T-helper 17 cell (primary cell): ENCODE results near the gene KCNN2. TPM values are rescaled to one million over a fixed set of nuclear protein-coding genes. Genes with fewer than 3 reads are reported as not detected.

ENCODE experiments used
- ATAC-seq: fragments of 150-1000 bp; cut with Tn5 transposase; 2 replicates; pipeline ENCODE4 v1.10.0; 2021; ENCODE audit warnings: mild to moderate bottlenecking, moderate library complexity
- DNase-seq, 3 donors: peaks; one replicate each; pipeline versions ENCODE4 v3.0.0 to v3.0.0-alpha.2; 2020 to 2021
- H3K9me3 ChIP-seq: one replicate; pipeline ENCODE4 v1.7.0; 2013; ENCODE audit warnings: low read length, mild to moderate bottlenecking; ENCODE audit not compliant: control insufficient read depth, poor library complexity, severe bottlenecking
- H3K27ac Mint-ChIP-seq: one replicate; pipeline ENCODE4 v1.8.0; 2022; ENCODE audit warnings: mild to moderate bottlenecking, moderate library complexity, mixed read lengths
- H3K27me3 Mint-ChIP-seq: one replicate; pipeline ENCODE4 v1.8.0; 2022; ENCODE audit warnings: mixed read lengths
- H3K36me3 Mint-ChIP-seq: one replicate; pipeline ENCODE4 v1.8.0; 2022; ENCODE audit warnings: low read depth, mixed read lengths
- H3K4me1 Mint-ChIP-seq: one replicate; pipeline ENCODE4 v1.8.0; 2022; ENCODE audit warnings: mild to moderate bottlenecking, mixed read lengths
- H3K4me3 Mint-ChIP-seq: one replicate; pipeline ENCODE4 v1.8.0; 2022; ENCODE audit warnings: mild to moderate bottlenecking, moderate library complexity, mixed read lengths
- total RNA-seq, 4 donors: library from RNA in 2 of 4; stranded (reverse) in 2 of 4; gene quantifications; one replicate each; pipeline ENCODE4 v1.2.3 and lab custom pipeline; 2022 to 2026

KCNN2 gene
- total RNA-seq, 2 donors from 2014 or later = not detected

DNA sequence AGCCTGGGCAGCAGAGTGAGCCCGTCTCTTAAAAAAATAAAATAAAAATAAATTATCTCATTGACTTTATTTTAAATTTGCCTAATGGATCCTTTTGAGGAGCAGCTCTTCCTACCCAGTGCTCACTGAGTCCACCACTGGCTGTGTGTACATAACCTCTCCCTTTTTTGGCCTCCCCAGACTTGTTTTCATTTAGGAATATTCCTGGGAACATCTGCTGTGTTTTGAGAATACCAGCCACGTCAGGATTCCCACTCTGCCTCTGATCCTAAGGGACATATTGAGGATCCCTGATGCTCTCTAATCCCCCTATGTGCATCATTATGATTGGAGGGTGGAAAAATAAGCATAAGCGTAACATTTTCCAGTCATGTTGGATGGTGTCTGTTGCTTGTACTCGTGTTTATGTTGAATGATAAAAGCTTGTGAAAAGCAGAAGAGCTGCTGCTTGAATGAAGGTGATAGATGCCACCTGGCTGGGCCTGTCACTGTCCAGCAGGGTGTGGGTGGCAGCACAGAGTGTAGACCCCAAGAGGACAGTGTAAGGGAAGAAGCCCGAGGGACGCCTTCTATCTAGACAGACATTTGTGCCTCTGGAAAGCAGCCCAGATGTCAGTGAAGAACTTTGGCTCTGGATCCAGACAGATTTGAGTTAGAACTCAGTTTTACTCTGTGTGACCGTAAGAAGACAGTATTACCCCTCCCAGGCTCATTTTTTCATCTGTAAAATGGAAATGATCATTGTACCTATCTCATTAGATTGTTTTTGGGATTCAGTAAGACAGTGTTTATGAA is 15.4 kb downstream of the KCNN2 start:
- H3K36me3 Mint-ChIP-seq = no peaks in the 10 kb centered on the region
- ATAC-seq (no peak), DNase-seq (no peak)
- H3K27ac Mint-ChIP-seq = no peak overlapping the region
- no peaks in the 10 kb centered on the region for H3K9me3 ChIP-seq
- no peaks in the 10 kb centered on the region for H3K27me3 Mint-ChIP-seq
- no peak overlapping the region for H3K4me3 Mint-ChIP-seq
- H3K4me1 Mint-ChIP-seq = no peaks in the 10 kb centered on the region

DNA sequence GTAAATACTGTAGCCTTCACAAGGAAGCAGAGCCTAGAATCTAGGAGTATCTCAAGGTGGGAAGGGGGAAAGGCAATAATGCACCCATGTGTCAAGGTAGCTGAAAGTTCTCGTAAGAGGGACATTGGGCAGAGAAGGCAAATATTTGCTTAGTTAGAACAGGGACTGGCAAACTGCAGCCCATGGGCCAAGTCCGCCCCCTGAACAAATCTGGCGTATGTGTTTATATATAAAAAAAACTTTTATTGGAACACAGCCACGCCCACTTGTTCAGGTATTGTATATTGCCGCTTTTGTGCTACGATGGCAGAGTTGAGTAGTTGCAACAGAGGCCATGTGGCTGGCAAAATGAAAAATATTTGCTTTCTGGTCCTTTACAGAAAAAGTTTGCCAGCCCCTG is 16.1 kb downstream of the KCNN2 start:
- no peaks in the 10 kb centered on the region for H3K9me3 ChIP-seq
- no peaks in the 10 kb centered on the region for H3K4me1 Mint-ChIP-seq
- H3K36me3 Mint-ChIP-seq = no peaks in the 10 kb centered on the region
- ATAC-seq (no peak), DNase-seq (no peak)
- no peaks in the 10 kb centered on the region for H3K27me3 Mint-ChIP-seq
- H3K27ac Mint-ChIP-seq = no peak overlapping the region
- H3K4me3 Mint-ChIP-seq = no peak overlapping the region

DNA sequence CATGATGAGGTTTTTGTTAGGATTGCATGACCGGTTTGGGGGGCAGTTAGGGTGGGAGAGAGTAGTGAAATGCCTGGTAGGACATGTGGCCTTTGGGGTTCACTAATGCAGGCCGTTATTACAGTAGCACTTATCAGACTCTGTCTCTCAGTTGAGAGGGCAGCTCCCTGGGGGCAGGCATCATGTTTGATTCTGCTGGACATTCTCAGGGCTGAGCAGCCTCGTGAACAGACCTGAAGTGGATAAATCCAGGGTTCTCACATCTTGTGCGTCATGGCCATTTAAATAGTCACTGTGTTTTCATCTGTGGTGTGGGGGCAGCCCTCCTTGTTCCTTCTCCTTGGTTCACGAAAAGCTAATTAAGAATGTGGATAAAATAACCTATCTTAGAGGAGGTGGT is 18.9 kb downstream of the KCNN2 start:
- DNase-seq (no peak), ATAC-seq (no peak)
- Mint-ChIP-seq H3K4me3 (no peak overlapping the region), H3K27me3 (no peaks in the 10 kb centered on the region), H3K27ac (no peak overlapping the region), H3K36me3 (no peaks in the 10 kb centered on the region), H3K4me1 (no peaks in the 10 kb centered on the region)
- no peaks in the 10 kb centered on the region for H3K9me3 ChIP-seq

GRCh38 chr5:114387433-114387832 is 25.6 kb downstream of the KCNN2 start:
- H3K27ac Mint-ChIP-seq = no peak overlapping the region
- no peaks in the 10 kb centered on the region for H3K27me3 Mint-ChIP-seq
- no peaks in the 10 kb centered on the region for H3K4me1 Mint-ChIP-seq
- ATAC-seq (no peak), DNase-seq (no peak)
- no peak overlapping the region for H3K4me3 Mint-ChIP-seq
- H3K9me3 ChIP-seq = no peaks in the 10 kb centered on the region
- peaks cover 2% of the 10 kb centered on the region for H3K36me3 Mint-ChIP-seq

GRCh38 chr5:114390431-114390830 is 28.6 kb downstream of the KCNN2 start:
- Mint-ChIP-seq H3K27me3 (no peaks in the 10 kb centered on the region), H3K4me1 (no peaks in the 10 kb centered on the region), H3K4me3 (no peak overlapping the region), H3K27ac (no peak overlapping the region), H3K36me3 (peaks cover 2% of the 10 kb centered on the region)
- ATAC-seq (no peak), DNase-seq (no peak)
- no peaks in the 10 kb centered on the region for H3K9me3 ChIP-seq

GRCh38 chr5:114391321-114391720 is 29.5 kb downstream of the KCNN2 start:
- Mint-ChIP-seq H3K36me3 (peaks cover 2% of the 10 kb centered on the region), H3K4me1 (no peaks in the 10 kb centered on the region), H3K27ac (no peak overlapping the region), H3K4me3 (no peak overlapping the region), H3K27me3 (no peaks in the 10 kb centered on the region)
- H3K9me3 ChIP-seq = no peaks in the 10 kb centered on the region
- ATAC-seq (no peak), DNase-seq (no peak)

DNA sequence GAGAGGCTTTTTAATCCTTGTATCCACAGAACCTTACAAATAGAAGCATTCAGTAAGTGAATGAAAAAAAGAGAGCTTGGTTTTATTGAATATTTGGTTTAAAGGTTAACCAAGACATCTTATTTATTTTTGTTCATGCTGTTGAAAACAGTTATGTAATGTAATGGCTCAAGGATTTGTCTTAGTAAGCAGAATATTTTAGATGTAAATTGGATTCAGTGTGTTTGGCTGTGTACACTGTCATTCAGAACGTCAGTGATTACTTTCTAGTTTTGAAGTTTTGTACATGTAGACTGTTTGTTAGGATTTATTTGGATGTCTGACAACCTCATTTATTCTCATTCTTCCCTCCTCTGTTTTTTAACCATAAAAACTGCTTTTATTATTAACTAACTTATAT is 31.3 kb downstream of the KCNN2 start:
- ATAC-seq (no peak), DNase-seq (no peak)
- Mint-ChIP-seq H3K36me3 (peaks cover 2% of the 10 kb centered on the region), H3K27me3 (no peaks in the 10 kb centered on the region), H3K4me3 (no peak overlapping the region), H3K27ac (no peak overlapping the region), H3K4me1 (no peaks in the 10 kb centered on the region)
- H3K9me3 ChIP-seq = no peaks in the 10 kb centered on the region

- no peaks in the 10 kb centered on the region for H3K27me3 Mint-ChIP-seq
- DNase-seq = no peak
- H3K4me3 Mint-ChIP-seq = no peak overlapping the region
- no peaks in the 10 kb centered on the region for H3K36me3 Mint-ChIP-seq
- H3K9me3 ChIP-seq = no peaks in the 10 kb centered on the region
- no peak for ATAC-seq
- H3K4me1 Mint-ChIP-seq = no peaks in the 10 kb centered on the region
- no peak overlapping the region for H3K27ac Mint-ChIP-seq
These were observed 40.3 kb downstream of the KCNN2 start for GRCh38 chr5:114402206-114402605.

- H3K9me3 ChIP-seq = no peaks in the 10 kb centered on the region
- no peaks in the 10 kb centered on the region for H3K27me3 Mint-ChIP-seq
- H3K4me3 Mint-ChIP-seq = no peak overlapping the region
- DNase-seq (no peak), ATAC-seq (no peak)
- no peaks in the 10 kb centered on the region for H3K36me3 Mint-ChIP-seq
- H3K27ac Mint-ChIP-seq = no peak overlapping the region
- H3K4me1 Mint-ChIP-seq = no peaks in the 10 kb centered on the region
These were observed 45.9 kb downstream of the KCNN2 start for GRCh38 chr5:114407783-114408182.

- H3K4me3 Mint-ChIP-seq = no peak overlapping the region
- no peaks in the 10 kb centered on the region for H3K36me3 Mint-ChIP-seq
- H3K4me1 Mint-ChIP-seq = no peaks in the 10 kb centered on the region
- H3K9me3 ChIP-seq = no peaks in the 10 kb centered on the region
- no peak for ATAC-seq
- no peak for DNase-seq
- no peak overlapping the region for H3K27ac Mint-ChIP-seq
- no peaks in the 10 kb centered on the region for H3K27me3 Mint-ChIP-seq
These were observed 47.0 kb downstream of the KCNN2 start for GRCh38 chr5:114408847-114409246.

- Mint-ChIP-seq H3K27ac (no peak overlapping the region), H3K4me1 (no peaks in the 10 kb centered on the region), H3K27me3 (no peaks in the 10 kb centered on the region), H3K36me3 (no peaks in the 10 kb centered on the region), H3K4me3 (no peak overlapping the region)
- H3K9me3 ChIP-seq = no peaks in the 10 kb centered on the region
- ATAC-seq = no peak
- DNase-seq = no peak
These were observed 49.6 kb downstream of the KCNN2 start for GRCh38 chr5:114411380-114411931.

DNA sequence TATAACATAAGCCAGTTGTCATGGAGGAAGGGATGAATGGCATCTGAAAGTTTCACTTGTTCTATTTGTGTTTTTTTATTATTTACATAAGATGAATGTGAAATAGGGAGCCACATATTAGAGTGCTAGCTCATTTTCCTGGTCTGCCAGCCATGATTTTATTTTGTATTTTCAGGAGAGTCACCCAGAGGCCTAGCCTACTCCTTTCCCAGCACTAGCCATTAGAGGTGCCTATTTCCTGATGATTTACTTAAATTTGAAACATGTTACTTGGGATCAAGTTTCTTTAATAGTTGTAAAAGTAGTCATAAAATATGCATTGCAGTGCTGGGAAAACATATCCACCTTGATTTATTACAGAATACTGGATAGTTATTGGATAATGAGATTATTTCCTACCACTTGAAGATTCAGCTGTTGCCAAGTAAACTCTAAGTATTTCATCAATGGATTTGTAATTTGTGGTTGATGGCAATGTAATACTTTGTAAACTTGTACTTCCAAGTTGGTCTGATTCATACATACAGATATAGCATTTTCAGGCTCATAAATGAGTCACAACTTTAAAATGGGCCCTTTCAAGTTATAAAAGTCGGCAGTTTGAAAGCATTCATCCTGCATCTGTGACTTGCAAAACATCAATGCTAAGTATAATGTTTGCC is 50.8 kb downstream of the KCNN2 start:
- H3K9me3 ChIP-seq = no peaks in the 10 kb centered on the region
- DNase-seq (no peak), ATAC-seq (no peak)
- no peak overlapping the region for H3K27ac Mint-ChIP-seq
- no peaks in the 10 kb centered on the region for H3K4me1 Mint-ChIP-seq
- no peaks in the 10 kb centered on the region for H3K27me3 Mint-ChIP-seq
- H3K36me3 Mint-ChIP-seq = no peaks in the 10 kb centered on the region
- H3K4me3 Mint-ChIP-seq = no peak overlapping the region

GRCh38 chr5:114415760-114416159 is 53.9 kb downstream of the KCNN2 start:
- Mint-ChIP-seq H3K4me1 (no peaks in the 10 kb centered on the region), H3K27ac (no peak overlapping the region), H3K4me3 (no peak overlapping the region), H3K27me3 (peaks cover 5% of the 10 kb centered on the region), H3K36me3 (no peaks in the 10 kb centered on the region)
- no peaks in the 10 kb centered on the region for H3K9me3 ChIP-seq
- no peak for DNase-seq
- ATAC-seq = no peak

- no peak for ATAC-seq
- H3K27ac Mint-ChIP-seq = no peak overlapping the region
These were observed 54.4 kb downstream of the KCNN2 start for GRCh38 chr5:114416254-114416653.

More at GRCh38 chr5:114416254-114416653, 54.4 kb downstream of the KCNN2 start:
- Mint-ChIP-seq H3K4me3 (no peak overlapping the region), H3K27me3 (peaks cover 5% of the 10 kb centered on the region), H3K4me1 (no peaks in the 10 kb centered on the region), H3K36me3 (no peaks in the 10 kb centered on the region)
- no peak for DNase-seq
- no peaks in the 10 kb centered on the region for H3K9me3 ChIP-seq
